CD4-positive, alpha-beta T cell (primary cell): ENCODE measurements around the gene COL5A1. TPM values are rescaled to one million over a fixed set of nuclear protein-coding genes. Genes with fewer than 3 reads are reported as not detected.

Experiments used
- ATAC-seq: fragments of 200-7000 bp; cut with Tn5 transposase; one replicate; pipeline ENCODE4 v1.10.0; 2022; ENCODE audit warnings: mild to moderate bottlenecking; ENCODE audit not compliant: poor library complexity
- CTCF ChIA-PET: fragments of 350-600 bp; sonication (Branson Sonifier 250); formaldehyde crosslinking; loops from one replicate; lab custom pipeline; 2021; ENCODE audit warnings: antibody characterized with exemption, inconsistent platforms; lab: Charles Lee
- POLR2A ChIA-PET: fragments of 350-600 bp; sonication (Branson Sonifier 250); formaldehyde crosslinking; loops from one replicate; lab custom pipeline; 2021; ENCODE audit warnings: antibody characterized with exemption, inconsistent platforms; lab: Charles Lee
- DNase-seq, 14 experiments: peaks; one replicate each; pipeline ENCODE4 v3.0.0-alpha.2; 2013 to 2020; ENCODE audit warnings: mixed read lengths in 2 of 14
- H3K27ac ChIP-seq, 2 donors: one replicate each; pipeline versions ENCODE4 v1.5.1 to v1.7.0; 2013; ENCODE audit warnings: low read length in 2 of 2, low read depth in 1 of 2, mild to moderate bottlenecking in 1 of 2
- H3K27me3 ChIP-seq, 2 experiments: 1 replicate in 1 of 2; 2 replicates in 1 of 2; pipeline versions ENCODE4 v1.6.1 to v1.7.0; 2013; ENCODE audit warnings: low read length in 2 of 2, control low read depth in 1 of 2, mild to moderate bottlenecking in 1 of 2, moderate library complexity in 1 of 2; ENCODE audit not compliant: insufficient read depth in 2 of 2, control insufficient read depth in 1 of 2
- H3K36me3 ChIP-seq: one replicate; pipeline ENCODE4 v1.6.1; 2013; ENCODE audit warnings: low read length, control low read depth; ENCODE audit not compliant: insufficient read depth
- H3K4me1 ChIP-seq: one replicate; pipeline ENCODE4 v1.6.1; 2013; ENCODE audit warnings: low read length, control low read depth; ENCODE audit not compliant: insufficient read depth
- H3K4me3 ChIP-seq: one replicate; pipeline ENCODE4 v1.5.1; 2013; ENCODE audit warnings: mild to moderate bottlenecking, low read length, moderate library complexity
- H3K9me3 ChIP-seq, 2 experiments: 1 replicate in 1 of 2; 2 replicates in 1 of 2; pipeline versions ENCODE4 v1.6.1 to v1.7.0; 2013; ENCODE audit warnings: low read length in 2 of 2, mild to moderate bottlenecking in 2 of 2, control low read depth in 1 of 2, moderate library complexity in 1 of 2; ENCODE audit not compliant: control insufficient read depth in 1 of 2, insufficient read depth in 1 of 2
- H3K27ac Mint-ChIP-seq: one replicate; pipeline ENCODE4 v1.8.0; 2020; ENCODE audit warnings: mixed read lengths
- H3K27me3 Mint-ChIP-seq: one replicate; pipeline ENCODE4 v1.8.0; 2021; ENCODE audit warnings: mixed read lengths
- H3K36me3 Mint-ChIP-seq: one replicate; pipeline ENCODE4 v1.8.0; 2021; ENCODE audit warnings: low read depth, mixed read lengths
- H3K4me1 Mint-ChIP-seq: one replicate; pipeline ENCODE4 v1.8.0; 2021; ENCODE audit warnings: low read depth, mixed read lengths
- H3K4me3 Mint-ChIP-seq: one replicate; pipeline ENCODE4 v1.8.0; 2020; ENCODE audit warnings: mild to moderate bottlenecking, mixed read lengths
- H3K9me3 Mint-ChIP-seq: one replicate; pipeline ENCODE4 v1.8.0; 2020; ENCODE audit warnings: mixed read lengths
- intact Hi-C, 2 experiments: fragments of 100-400 bp; cut with DNase I in 1 of 2; cut with micrococcal nuclease in 1 of 2; formaldehyde crosslinking; loops; one replicate each; pipeline versions ENCODE4 v1.15.1 to v1.9.0; 2023 to 2025; cut with DNase I, micrococcal nuclease
- total RNA-seq, 174 experiments: library from RNA in 2 of 174; stranded (reverse) in 2 of 174; gene quantifications; one replicate each; pipeline ENCODE4 v1.2.3 and lab custom pipeline; 2021 to 2026
- TF ChIP-seq, protein P1 (sequence below): fragments of 200-600 bp; IDR thresholded peaks from one replicate; pipeline ENCODE4 v1.8.0; 2022; ENCODE audit warnings: antibody characterized with exemption, mild to moderate bottlenecking

COL5A1 gene
- total RNA-seq, 2 experiments from 2014 or later = 0.41 to 0.50 TPM

DNA sequence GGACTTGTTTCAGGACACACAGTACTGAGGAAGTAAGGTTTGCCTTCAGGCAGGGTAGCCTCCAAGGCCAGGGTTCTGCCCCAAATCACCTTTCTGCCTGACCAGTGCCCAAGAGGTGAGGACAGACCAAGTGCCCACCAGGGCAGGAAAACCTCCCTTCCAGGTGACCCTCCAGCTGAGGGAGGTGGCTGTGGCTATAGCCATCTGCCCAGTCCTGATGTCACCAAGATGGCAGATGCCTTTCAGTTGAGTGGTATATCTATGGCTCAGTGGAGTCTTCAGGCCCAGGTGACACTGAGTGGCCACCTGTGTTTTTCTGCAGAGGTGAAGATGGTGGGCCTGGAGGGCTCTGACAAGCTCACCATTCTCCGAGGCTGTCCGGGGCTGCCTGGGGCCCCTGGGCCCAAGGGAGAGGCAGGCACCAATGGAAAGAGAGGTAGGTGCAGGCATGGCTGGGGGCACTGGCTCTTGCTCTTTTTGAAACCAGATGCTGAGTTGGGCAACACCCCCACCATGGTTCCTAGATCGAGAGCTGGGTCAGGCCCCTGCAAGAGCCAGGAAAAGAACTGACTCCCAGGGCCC lies 240.7 kb downstream of the COL5A1 start:
- H3K9me3 Mint-ChIP-seq = no peaks in the 10 kb centered on the region
- no peaks in the 10 kb centered on the region for H3K4me1 Mint-ChIP-seq
- POLR2A ChIA-PET = no interaction called here
- H3K36me3 ChIP-seq = no peaks in the 10 kb centered on the region
- H3K27ac Mint-ChIP-seq = no peak overlapping the region
- no peaks in the 10 kb centered on the region for H3K36me3 Mint-ChIP-seq
- intact Hi-C loops = no loop called here
- H3K4me1 ChIP-seq = no peaks in the 10 kb centered on the region
- TF ChIP-seq, protein P1, sequence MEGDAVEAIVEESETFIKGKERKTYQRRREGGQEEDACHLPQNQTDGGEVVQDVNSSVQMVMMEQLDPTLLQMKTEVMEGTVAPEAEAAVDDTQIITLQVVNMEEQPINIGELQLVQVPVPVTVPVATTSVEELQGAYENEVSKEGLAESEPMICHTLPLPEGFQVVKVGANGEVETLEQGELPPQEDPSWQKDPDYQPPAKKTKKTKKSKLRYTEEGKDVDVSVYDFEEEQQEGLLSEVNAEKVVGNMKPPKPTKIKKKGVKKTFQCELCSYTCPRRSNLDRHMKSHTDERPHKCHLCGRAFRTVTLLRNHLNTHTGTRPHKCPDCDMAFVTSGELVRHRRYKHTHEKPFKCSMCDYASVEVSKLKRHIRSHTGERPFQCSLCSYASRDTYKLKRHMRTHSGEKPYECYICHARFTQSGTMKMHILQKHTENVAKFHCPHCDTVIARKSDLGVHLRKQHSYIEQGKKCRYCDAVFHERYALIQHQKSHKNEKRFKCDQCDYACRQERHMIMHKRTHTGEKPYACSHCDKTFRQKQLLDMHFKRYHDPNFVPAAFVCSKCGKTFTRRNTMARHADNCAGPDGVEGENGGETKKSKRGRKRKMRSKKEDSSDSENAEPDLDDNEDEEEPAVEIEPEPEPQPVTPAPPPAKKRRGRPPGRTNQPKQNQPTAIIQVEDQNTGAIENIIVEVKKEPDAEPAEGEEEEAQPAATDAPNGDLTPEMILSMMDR = no peak
- DNase-seq (no peak), ATAC-seq (no peak)
- no peaks in the 10 kb centered on the region for H3K9me3 ChIP-seq
- peaks cover 0 to 5% of the 10 kb centered on the region in 2 experiments for H3K27me3 ChIP-seq
- CTCF ChIA-PET = no interaction called here
- H3K27me3 Mint-ChIP-seq = peaks cover 15% of the 10 kb centered on the region
- H3K27ac ChIP-seq = no peak overlapping the region
- H3K4me3 Mint-ChIP-seq = no peak overlapping the region
- H3K4me3 ChIP-seq = no peak overlapping the region

DNA sequence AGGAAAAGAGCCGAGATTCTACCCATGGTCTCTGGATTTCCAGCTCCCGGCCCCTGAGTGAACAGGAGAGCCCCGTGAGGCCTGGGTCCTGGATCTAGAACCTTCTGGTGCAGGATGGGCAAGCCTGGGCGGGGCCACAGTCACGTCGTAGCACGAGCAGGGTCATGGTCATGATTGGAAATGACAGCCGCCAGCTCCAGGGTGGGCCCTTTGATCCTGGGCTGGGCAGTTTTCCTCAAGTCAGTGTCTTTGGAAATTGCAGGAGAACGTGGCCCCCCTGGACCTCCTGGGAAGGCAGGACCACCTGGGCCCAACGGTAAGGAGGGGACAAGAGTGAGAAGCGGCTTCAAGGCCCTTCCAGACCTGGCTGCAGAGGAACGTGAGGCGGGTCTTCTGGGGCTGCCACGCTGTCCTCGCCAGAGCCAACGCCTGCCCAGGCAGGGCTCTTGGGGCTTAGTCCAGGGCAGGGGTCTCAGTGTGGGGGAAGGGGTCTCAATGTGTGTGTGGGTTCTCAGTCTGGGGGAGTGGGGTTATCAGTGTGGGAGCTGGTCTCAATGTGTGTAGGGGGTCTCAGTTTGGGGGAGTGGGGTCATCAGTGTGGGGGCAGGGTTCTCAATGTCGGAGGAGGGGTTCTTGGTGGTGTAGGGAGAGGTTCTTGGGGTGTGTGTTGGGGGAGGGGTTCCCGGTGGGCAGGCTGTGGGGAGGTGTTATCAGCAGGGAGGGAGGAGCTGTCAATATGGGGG lies 241.6 kb downstream of the COL5A1 start:
- TF ChIP-seq, protein P1 = no peak
- Histone ChIP-seq H3K4me1 (no peaks in the 10 kb centered on the region), H3K4me3 (no peak overlapping the region), H3K27ac (no peak overlapping the region), H3K36me3 (no peaks in the 10 kb centered on the region), H3K9me3 (no peaks in the 10 kb centered on the region), H3K27me3 (peaks cover 0 to 4% of the 10 kb centered on the region in 2 experiments)
- Mint-ChIP-seq H3K27me3 (peaks cover 15% of the 10 kb centered on the region), H3K9me3 (no peaks in the 10 kb centered on the region), H3K4me1 (no peaks in the 10 kb centered on the region), H3K4me3 (no peak overlapping the region), H3K27ac (no peak overlapping the region), H3K36me3 (no peaks in the 10 kb centered on the region)
- intact Hi-C loops = no loop called here
- ChIA-PET CTCF (no interaction called here), POLR2A (no interaction called here)
- ATAC-seq (no peak), DNase-seq (peak in 1 of 14 experiments; percentile 4)

DNA sequence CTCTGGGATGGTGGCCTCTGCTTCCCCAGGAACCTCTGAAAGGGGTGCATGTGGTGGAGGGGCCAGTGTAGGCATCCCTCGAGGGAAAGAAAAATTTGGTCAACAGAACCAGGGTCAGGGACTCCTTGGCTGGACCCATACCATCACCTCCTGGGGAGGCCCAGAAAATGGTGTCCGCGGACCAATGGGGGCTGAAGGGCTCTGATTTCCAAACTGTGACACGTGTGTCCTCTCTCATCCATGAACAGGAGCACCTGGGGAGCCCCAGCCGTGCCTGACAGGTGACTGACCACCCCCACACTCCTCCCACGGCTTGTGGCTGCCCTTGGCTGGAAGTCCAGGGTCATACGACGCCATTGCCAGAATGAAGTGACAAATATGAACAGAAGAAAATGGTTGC lies 242.9 kb downstream of the COL5A1 start:
- Histone ChIP-seq H3K4me1 (no peaks in the 10 kb centered on the region), H3K4me3 (no peak overlapping the region), H3K36me3 (no peaks in the 10 kb centered on the region), H3K27ac (no peak overlapping the region), H3K9me3 (no peaks in the 10 kb centered on the region), H3K27me3 (peaks cover 0 to 5% of the 10 kb centered on the region in 2 experiments)
- ATAC-seq = no peak
- no peaks in the 10 kb centered on the region for H3K4me1 Mint-ChIP-seq
- H3K27me3 Mint-ChIP-seq = peaks cover 15% of the 10 kb centered on the region
- DNase-seq = no peak
- intact Hi-C loops = no loop called here
- no peak overlapping the region for H3K27ac Mint-ChIP-seq
- H3K36me3 Mint-ChIP-seq = no peaks in the 10 kb centered on the region
- ChIA-PET POLR2A (no interaction called here), CTCF (no interaction called here)
- TF ChIP-seq, protein P1 = no peak
- no peak overlapping the region for H3K4me3 Mint-ChIP-seq
- H3K9me3 Mint-ChIP-seq = no peaks in the 10 kb centered on the region
